HepG2 (cell line): ENCODE data around the gene L3MBTL1. TPM values are rescaled to one million over a fixed set of nuclear protein-coding genes. Genes with fewer than 3 reads are reported as not detected.

Experiments
- ARID3A ChIP-seq: IDR thresholded peaks from 2 replicates; pipeline ENCODE4 v1.6.1; 2012; ENCODE audit warnings: low read depth, low read length, improper control_type of control experiment
- CENPX ChIP-seq: sonication (generic); formaldehyde crosslinking; IDR thresholded peaks from 2 replicates; pipeline ENCODE4 v1.9.0; 2021; ENCODE audit warnings: mild to moderate bottlenecking, missing genetic modification reagents, moderate library complexity
- IRF2 ChIP-seq: IDR thresholded peaks from 2 replicates; pipeline ENCODE4 v1.6.1; 2018; ENCODE audit warnings: missing genetic modification reagents, missing compliant biosample characterization
- NFAT5 ChIP-seq: sonication (generic); formaldehyde crosslinking; IDR thresholded peaks from 2 replicates; pipeline ENCODE4 v1.4.0; 2020; ENCODE audit warnings: missing genetic modification reagents
- PHF21A ChIP-seq: sonication (generic); formaldehyde crosslinking; IDR thresholded peaks from 2 replicates; pipeline ENCODE4 v1.5.0; 2020; ENCODE audit warnings: mild to moderate bottlenecking, missing genetic modification reagents
- PRPF4 ChIP-seq: fragments of 200-400 bp; formaldehyde crosslinking; IDR thresholded peaks from 2 replicates; pipeline ENCODE4 v1.6.1; 2016; ENCODE audit warnings: low read length, low read depth; ENCODE audit not compliant: poor library complexity, severe bottlenecking
- SYNCRIP ChIP-seq: fragments of 200-400 bp; formaldehyde crosslinking; IDR thresholded peaks from 2 replicates; pipeline ENCODE4 v1.6.1; 2018; ENCODE audit warnings: mild to moderate bottlenecking, low read depth, low read length; ENCODE audit not compliant: insufficient read depth
- THAP11 ChIP-seq: IDR thresholded peaks from 2 replicates; pipeline ENCODE4 v1.6.1; 2016; ENCODE audit warnings: missing biosample characterization, missing genetic modification reagents
- THAP8 ChIP-seq: sonication (generic); formaldehyde crosslinking; IDR thresholded peaks from 2 replicates; pipeline ENCODE4 v1.5.1; 2020; ENCODE audit warnings: missing genetic modification reagents, mild to moderate bottlenecking, borderline replicate concordance
- ZMAT5 ChIP-seq: sonication (generic); formaldehyde crosslinking; IDR thresholded peaks from 2 replicates; pipeline ENCODE4 v1.5.0; 2020; ENCODE audit warnings: mild to moderate bottlenecking, low read depth, missing genetic modification reagents, borderline replicate concordance
- polyA plus RNA-seq, 8 experiments: library from polyadenylated mRNA; depleted of rRNA in 3 of 8; stranded (reverse) in 7 of 8; unstranded in 1 of 8; fragments of >200 nt; fragmentation: Illumina TruSeq in 4 of 8; extraction: Trizol in 4 of 8; gene quantifications; 2 replicates each; pipeline versions ENCODE4 v1.2.1 to v1.2.3, GENCODE V29; 2011 to 2016; ENCODE audit warnings: low read depth in 4 of 8, missing spikeins in 1 of 8, mixed read lengths in 1 of 8; ENCODE audit not compliant: insufficient read depth in 1 of 8
- total RNA-seq, 5 experiments: library from RNA; depleted of rRNA; stranded (reverse); fragments of >200 nt; fragmentation: Illumina TruSeq; extraction: Trizol; gene quantifications; 2 replicates each; pipeline ENCODE4 v1.2.3, GENCODE V29; 2016; ENCODE audit warnings: low read depth in 1 of 5

L3MBTL1 gene
- total and polyA plus RNA-seq, 2 of the 13 experiments (the other 11 are each of a cell fraction or from before 2014, with no cell fraction given) = 9.0 to 17.8 TPM

- TF ChIP-seq NFAT5 (CRISPR knock-in tag) (no peak), IRF2 (CRISPR knock-in tag) (0 out of 2 replicates have a peak, but pooled peaks have one; percentile 37), PRPF4 (no peak), THAP11 (CRISPR knock-in tag) (peak; percentile 55), PHF21A (CRISPR knock-in tag) (no peak), ZMAT5 (CRISPR knock-in tag) (no peak), CENPX (no peak), SYNCRIP (no peak), ARID3A (0 out of 2 replicates have a peak, but pooled peaks have one; percentile 9), THAP8 (no peak; the same call in 1 of the 2 replicates)
Observed at GRCh38 chr20:43537921-43538877, 30.7 kb downstream of the L3MBTL1 start (continued).
